Lung (tissue), 12 donors: ENCODE results near the gene NGEF. TPM values are rescaled to one million over a fixed set of nuclear protein-coding genes. Genes with fewer than 3 reads are reported as not detected.
A peak's percentile ranks its signal among the peaks of the same experiment; 100 is the strongest.

Experiments used
- ATAC-seq: fragments of 200-7000 bp; cut with Tn5 transposase; one replicate; pipeline ENCODE4 v1.9.1; 2020; ENCODE audit warnings: moderate number of reproducible peaks; ENCODE audit not compliant: insufficient read depth, low FRiP score
- DNase-seq, 3 donors: peaks; one replicate each; pipeline ENCODE4 v3.0.0-alpha.2; 2013 to 2017
- H3K27ac ChIP-seq, 2 donors: one replicate each; pipeline ENCODE4 v1.5.1; 2013; ENCODE audit warnings: mild to moderate bottlenecking in 2 of 2, moderate library complexity in 2 of 2, control low read depth in 1 of 2, inconsistent platforms in 1 of 2, low read depth in 1 of 2, low read length in 1 of 2
- H3K27me3 ChIP-seq, 3 donors: one replicate each; pipeline ENCODE4 v1.5.1; 2013; ENCODE audit warnings: low read length in 2 of 3; ENCODE audit not compliant: control insufficient read depth in 3 of 3, insufficient read depth in 3 of 3
- H3K36me3 ChIP-seq, 4 donors: one replicate each; pipeline ENCODE4 v1.5.1; 2013; ENCODE audit warnings: low read length in 4 of 4, mild to moderate bottlenecking in 1 of 4, moderate library complexity in 1 of 4; ENCODE audit not compliant: control insufficient read depth in 4 of 4, insufficient read depth in 4 of 4
- H3K4me1 ChIP-seq, 5 donors: one replicate each; pipeline ENCODE4 v1.5.1; 2013; ENCODE audit warnings: low read length in 5 of 5, mild to moderate bottlenecking in 2 of 5, moderate library complexity in 1 of 5; ENCODE audit not compliant: control insufficient read depth in 5 of 5, insufficient read depth in 5 of 5
- H3K4me3 ChIP-seq: one replicate; pipeline ENCODE4 v1.5.1; 2013; ENCODE audit warnings: mild to moderate bottlenecking, control low read depth, moderate library complexity
- H3K9ac ChIP-seq, 2 donors: one replicate each; pipeline ENCODE4 v1.5.1; 2013; ENCODE audit warnings: low read length in 2 of 2, control low read depth in 1 of 2; ENCODE audit not compliant: insufficient read depth in 1 of 2
- H3K9me3 ChIP-seq, 4 donors: one replicate each; pipeline ENCODE4 v1.5.1; 2013; ENCODE audit warnings: low read length in 3 of 4, mild to moderate bottlenecking in 1 of 4, moderate library complexity in 1 of 4; ENCODE audit not compliant: control insufficient read depth in 4 of 4, insufficient read depth in 3 of 4
- WGBS, 2 donors: extraction: QIAGEN DNeasy Blood & Tissue Kit; methylation state at CpG; one replicate each; pipeline ENCODE4 v1.1.7; 2013; 5-methylcytosine and 5-hydroxymethylcytosine counted together
- polyA plus RNA-seq, 2 donors: library from polyadenylated mRNA; stranded (reverse); fragments of 200-250 nt; gene quantifications; one replicate each; pipeline ENCODE4 v1.2.1, GENCODE V29; 2013
- total RNA-seq, 2 donors: library from RNA; depleted of rRNA in 1 of 2; stranded (reverse); fragments of >200 nt in 1 of 2; gene quantifications; one replicate each; pipeline ENCODE4 v1.2.1, GENCODE V29; 2014 to 2021
- TF ChIP-seq, protein P1 (sequence below): IDR thresholded peaks from 2 replicates; pipeline ENCODE4 v1.5.1; 2012; ENCODE audit warnings: mild to moderate bottlenecking; ENCODE audit errors: control extremely low read depth, extremely low read depth
- donor health status: control.
- donor health status: control.
- donor health status: Bipolar disorder and iron deficiency.
- donor health status: healthy.
- donor health status: DM: yes; HTN: yes; CAD: no.

Gene NGEF
- total and polyA plus RNA-seq, 4 donors = 0.35 to 2.4 (median 1.5) TPM

DNA sequence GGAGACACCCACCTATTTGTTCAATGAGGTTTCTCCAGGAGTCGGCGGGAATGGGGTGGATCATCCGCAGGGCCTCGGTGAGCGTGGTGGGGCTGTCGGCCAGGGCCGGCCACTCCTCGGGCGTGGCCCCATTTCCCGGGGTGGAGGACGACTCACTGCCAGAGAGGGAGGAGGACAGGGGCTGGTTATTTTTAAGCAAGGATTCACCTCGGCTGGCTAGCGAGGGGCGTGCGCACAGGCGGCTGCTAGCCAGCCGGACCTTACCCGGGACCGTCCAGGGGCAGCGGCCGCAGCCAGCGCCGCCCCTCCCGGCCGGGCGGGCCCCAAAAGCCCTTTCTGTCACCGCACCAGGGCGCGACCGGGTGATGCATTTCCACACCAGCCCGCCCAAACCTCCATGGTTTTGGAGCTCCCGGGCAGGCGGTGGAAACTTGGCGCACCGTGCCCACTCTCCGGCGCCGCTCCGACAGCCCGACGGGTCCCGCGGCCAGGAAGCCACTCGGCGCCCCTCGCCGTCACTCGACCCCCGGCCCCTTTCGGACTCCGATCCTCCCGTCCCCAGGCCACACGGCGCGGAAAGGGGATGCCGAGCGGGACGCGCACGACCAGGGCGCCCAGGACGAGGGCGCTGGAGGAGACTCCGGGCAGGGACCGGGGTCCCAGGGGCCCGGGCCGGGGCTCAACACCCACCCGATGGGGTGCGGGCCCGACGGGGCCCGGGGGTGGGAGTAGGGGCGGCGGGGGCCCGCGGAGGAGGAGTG lies 85.8 kb downstream of the NGEF start:
- H3K36me3 ChIP-seq = no peaks in the 10 kb centered on the region
- H3K4me3 ChIP-seq = no peak overlapping the region
- peaks cover 10 to 34% (median 33%) of the 10 kb centered on the region in 3 donors for H3K27me3 ChIP-seq
- H3K9me3 ChIP-seq = peaks cover 0 to 6% (median 0%) of the 10 kb centered on the region in 4 donors
- WGBS, 2 donors = 2 to 3% methylated on average over 58 to 76 of the region's 76 CpGs
- peaks cover 0 to 16% (median 4%) of the 10 kb centered on the region in 5 donors for H3K4me1 ChIP-seq
- H3K9ac ChIP-seq = no peak overlapping the region
- no peak overlapping the region for H3K27ac ChIP-seq
- no peak for DNase-seq
- TF ChIP-seq, protein P1, sequence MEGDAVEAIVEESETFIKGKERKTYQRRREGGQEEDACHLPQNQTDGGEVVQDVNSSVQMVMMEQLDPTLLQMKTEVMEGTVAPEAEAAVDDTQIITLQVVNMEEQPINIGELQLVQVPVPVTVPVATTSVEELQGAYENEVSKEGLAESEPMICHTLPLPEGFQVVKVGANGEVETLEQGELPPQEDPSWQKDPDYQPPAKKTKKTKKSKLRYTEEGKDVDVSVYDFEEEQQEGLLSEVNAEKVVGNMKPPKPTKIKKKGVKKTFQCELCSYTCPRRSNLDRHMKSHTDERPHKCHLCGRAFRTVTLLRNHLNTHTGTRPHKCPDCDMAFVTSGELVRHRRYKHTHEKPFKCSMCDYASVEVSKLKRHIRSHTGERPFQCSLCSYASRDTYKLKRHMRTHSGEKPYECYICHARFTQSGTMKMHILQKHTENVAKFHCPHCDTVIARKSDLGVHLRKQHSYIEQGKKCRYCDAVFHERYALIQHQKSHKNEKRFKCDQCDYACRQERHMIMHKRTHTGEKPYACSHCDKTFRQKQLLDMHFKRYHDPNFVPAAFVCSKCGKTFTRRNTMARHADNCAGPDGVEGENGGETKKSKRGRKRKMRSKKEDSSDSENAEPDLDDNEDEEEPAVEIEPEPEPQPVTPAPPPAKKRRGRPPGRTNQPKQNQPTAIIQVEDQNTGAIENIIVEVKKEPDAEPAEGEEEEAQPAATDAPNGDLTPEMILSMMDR = no peak
- no peak for ATAC-seq

DNA sequence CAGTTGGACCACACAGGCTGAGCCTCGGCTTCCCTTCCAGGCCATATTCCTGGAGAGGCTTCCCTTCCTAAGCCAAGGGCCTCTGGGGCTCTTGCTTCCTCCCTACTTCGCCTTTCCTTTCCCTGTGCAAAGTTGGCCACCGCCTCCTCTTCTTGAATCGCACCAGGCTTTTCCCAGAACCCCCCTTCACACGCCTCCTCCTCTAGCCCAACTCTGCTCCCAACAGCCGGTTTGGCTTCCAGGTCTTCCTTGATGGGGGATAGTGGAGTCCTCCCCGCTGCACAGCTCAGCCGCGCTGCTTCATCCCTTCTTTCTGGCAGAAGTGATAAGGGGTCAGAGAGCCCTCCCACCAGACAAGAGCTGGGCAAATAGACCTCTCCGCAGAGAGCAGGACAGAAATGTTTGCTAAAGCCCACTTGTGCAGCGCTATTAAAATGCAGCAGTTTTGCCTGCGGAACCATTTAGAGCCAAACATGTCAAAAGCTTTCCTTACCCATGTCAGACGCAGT lies 86.6 kb downstream of the NGEF start:
- H3K9me3 ChIP-seq = peaks cover 0 to 6% (median 0%) of the 10 kb centered on the region in 4 donors
- no peak overlapping the region for H3K27ac ChIP-seq
- no peaks in the 10 kb centered on the region for H3K36me3 ChIP-seq
- DNase-seq (peak in 1 of 3 donors; percentile 17), ATAC-seq (no peak)
- no peak overlapping the region for H3K9ac ChIP-seq
- TF ChIP-seq, protein P1 = no peak
- WGBS, 2 donors = 10% methylated on average over 13 of the region's 13 CpGs
- peaks cover 0 to 16% (median 4%) of the 10 kb centered on the region in 5 donors for H3K4me1 ChIP-seq
- H3K27me3 ChIP-seq = peaks cover 10 to 35% (median 33%) of the 10 kb centered on the region in 3 donors
- H3K4me3 ChIP-seq = no peak overlapping the region

DNA sequence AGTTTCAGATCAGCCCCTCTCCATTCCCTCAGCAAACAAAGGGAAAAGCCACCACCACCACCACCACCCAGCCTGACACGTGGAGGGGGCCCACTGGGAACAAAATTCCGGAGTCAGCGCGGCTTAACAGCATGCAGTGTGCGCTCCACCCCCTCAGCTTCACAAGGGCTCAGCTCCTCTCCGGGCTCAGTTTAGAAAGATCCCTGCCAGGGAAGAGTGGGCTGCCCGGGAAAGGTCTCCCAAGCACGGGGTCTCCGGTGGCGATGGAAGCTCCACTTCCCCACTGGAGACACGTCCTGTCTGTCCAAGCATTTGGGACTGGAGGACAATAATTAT lies 87.3 kb downstream of the NGEF start:
- Histone ChIP-seq H3K4me3 (no peak overlapping the region), H3K27ac (no peak overlapping the region), H3K27me3 (peaks cover 10 to 35% (median 31%) of the 10 kb centered on the region in 3 donors), H3K9ac (no peak overlapping the region), H3K9me3 (peaks cover 0 to 6% (median 0%) of the 10 kb centered on the region in 4 donors), H3K4me1 (peaks cover 0 to 16% (median 4%) of the 10 kb centered on the region in 5 donors), H3K36me3 (no peaks in the 10 kb centered on the region)
- TF ChIP-seq, protein P1 = no peak
- DNase-seq (no peak), ATAC-seq (no peak)
- WGBS, 2 donors = 32 to 37% methylated on average over 11 of the region's 11 CpGs
